GM23248 (cell line): Measurements from ENCODE around the gene ITGAV. TPM values are rescaled to one million over a fixed set of nuclear protein-coding genes. Genes with fewer than 3 reads are reported as not detected.

Experiments used
- DNase-seq: peaks from one replicate; pipeline ENCODE4 v3.0.0-alpha.2; 2015
- H2AFZ ChIP-seq: fragments of 200-600 bp; sonication (generic); 2 replicates; pipeline ENCODE4 v1.6.1; 2016; ENCODE audit warnings: antibody characterized with exemption
- H3F3A ChIP-seq: fragments of 200-600 bp; sonication (generic); 2 replicates; pipeline ENCODE4 v1.6.1; 2016; ENCODE audit warnings: mild to moderate bottlenecking, antibody characterized with exemption, mixed run types; ENCODE audit not compliant: insufficient read depth
- H3K27ac ChIP-seq: fragments of 200-600 bp; sonication (generic); 2 replicates; pipeline ENCODE4 v1.5.1; 2016; ENCODE audit warnings: mild to moderate bottlenecking
- H3K27me3 ChIP-seq: fragments of 200-600 bp; sonication (generic); replicated peaks from 2 replicates; pipeline ENCODE4 v1.6.1; 2016; ENCODE audit warnings: mild to moderate bottlenecking; ENCODE audit not compliant: insufficient read depth
- H3K36me3 ChIP-seq: fragments of 200-600 bp; sonication (generic); 2 replicates; pipeline ENCODE4 v1.6.1; 2016; ENCODE audit warnings: low read depth, mild to moderate bottlenecking
- H3K4me1 ChIP-seq: fragments of 200-600 bp; sonication (generic); 2 replicates; pipeline ENCODE4 v1.6.1; 2016; ENCODE audit warnings: mild to moderate bottlenecking; ENCODE audit not compliant: insufficient read depth
- H3K4me2 ChIP-seq: fragments of 200-600 bp; sonication (generic); one replicate; pipeline ENCODE4 v1.6.1; 2016; ENCODE audit warnings: mild to moderate bottlenecking; ENCODE audit not compliant: unreplicated experiment
- H3K4me3 ChIP-seq: fragments of 200-600 bp; sonication (generic); 2 replicates; pipeline ENCODE4 v1.5.1; 2016; ENCODE audit warnings: mild to moderate bottlenecking
- H3K79me2 ChIP-seq: fragments of 200-600 bp; sonication (generic); 2 replicates; pipeline ENCODE4 v1.6.1; 2016; ENCODE audit warnings: mild to moderate bottlenecking; ENCODE audit not compliant: insufficient read depth
- H3K9ac ChIP-seq: fragments of 200-600 bp; sonication (generic); 2 replicates; pipeline ENCODE4 v1.6.1; 2016; ENCODE audit warnings: mild to moderate bottlenecking
- H3K9me2 ChIP-seq: fragments of 200-600 bp; sonication (generic); 2 replicates; pipeline ENCODE4 v1.6.1; 2016; ENCODE audit warnings: mixed run types, mild to moderate bottlenecking, moderate library complexity; ENCODE audit not compliant: insufficient read depth
- H3K9me3 ChIP-seq: fragments of 200-600 bp; sonication (generic); one replicate; pipeline ENCODE4 v1.6.1; 2017; ENCODE audit warnings: low read depth
- H4K20me1 ChIP-seq: fragments of 200-600 bp; sonication (generic); 2 replicates; pipeline ENCODE4 v1.6.0; 2016; ENCODE audit not compliant: insufficient read depth
- EZH2 ChIP-seq: fragments of 200-600 bp; sonication (generic); IDR thresholded peaks from 2 replicates; pipeline ENCODE4 v1.6.1; 2018; ENCODE audit warnings: antibody characterized with exemption, mild to moderate bottlenecking; ENCODE audit not compliant: insufficient read depth, poor library complexity, severe bottlenecking
- EZH2phosphoT487 ChIP-seq: fragments of 200-600 bp; sonication (generic); IDR thresholded peaks from 2 replicates; pipeline ENCODE4 v1.6.1; 2018; ENCODE audit warnings: antibody characterized with exemption, moderate library complexity, mild to moderate bottlenecking, low read depth; ENCODE audit not compliant: insufficient read depth
- WGBS, 2 experiments: methylation state at CpG; one replicate each; pipeline ENCODE4 v1.1.6; 2015 to 2017; ENCODE audit warnings: low lambda C conversion rate in 2 of 2, low coverage in 1 of 2; ENCODE audit errors: missing lambda C conversion rate in 2 of 2; 5-methylcytosine and 5-hydroxymethylcytosine counted together
- in situ Hi-C: fragments of 300-500 bp; cut with MboI; formaldehyde crosslinking; loops from 2 replicates; pipeline ENCODE4 v1.15.0; 2020
- polyA plus RNA-seq: library from polyadenylated mRNA; unstranded; fragments of >200 nt; fragmentation: Nextera tagmentation; extraction: Ambion mirVana; gene quantifications from 2 replicates; pipeline ENCODE4 v1.2.1, GENCODE V29; 2016
- total RNA-seq: library from RNA; depleted of rRNA; stranded (reverse); fragments of >200 nt; shearing (Covaris generic); gene quantifications from 2 replicates; pipeline ENCODE4 v1.2.3, GENCODE V29; 2014

The ITGAV gene
- total and polyA plus RNA-seq, 2 experiments from 2014 or later, result 61.9 to 250 TPM

GRCh38 chr2:186610785-186611184 lies 20.9 kb downstream of the ITGAV start:
- Histone ChIP-seq H3K4me2 (no peak overlapping the region), H3K9me3 (no peaks in the 10 kb centered on the region), H3K36me3 (0 out of 2 replicates have a peak, but pooled peaks cover 3% of the 10 kb centered on the region), H4K20me1 (no peaks in the 10 kb centered on the region), H3K27ac (no peak overlapping the region), H3F3A (no peaks in the 10 kb centered on the region), H3K27me3 (no peaks in the 10 kb centered on the region), H3K79me2 (peaks cover 94% of the 10 kb centered on the region), H3K4me3 (no peak overlapping the region), H2AFZ (no peak overlapping the region), H3K4me1 (no peaks in the 10 kb centered on the region), H3K9me2 (no peaks in the 10 kb centered on the region), H3K9ac (no peak overlapping the region)
- in situ Hi-C loops, result no loop called here
- WGBS, 2 experiments, result 96 to 98% methylated on average over 7 of the region's 7 CpGs
- no peak for DNase-seq
- TF ChIP-seq EZH2, result no peak

- no peak for TF ChIP-seq EZH2
- TF ChIP-seq EZH2phosphoT487, result no peak
- Histone ChIP-seq H3K9me3 (no peaks in the 10 kb centered on the region), H3F3A (no peaks in the 10 kb centered on the region), H3K9me2 (no peaks in the 10 kb centered on the region), H2AFZ (no peak overlapping the region), H3K27ac (no peak overlapping the region), H3K9ac (no peak overlapping the region), H3K36me3 (0 out of 2 replicates have a peak, but pooled peaks cover 3% of the 10 kb centered on the region), H3K79me2 (peaks cover 89% of the 10 kb centered on the region), H3K4me3 (no peak overlapping the region), H3K4me2 (no peak overlapping the region), H3K27me3 (no peaks in the 10 kb centered on the region), H4K20me1 (no peaks in the 10 kb centered on the region), H3K4me1 (no peaks in the 10 kb centered on the region)
- WGBS, 2 experiments, result 96 to 98% methylated on average over 2 of the region's 2 CpGs
- DNase-seq, result no peak
- in situ Hi-C loops, result no loop called here
Observed at GRCh38 chr2:186611526-186611925, 21.7 kb downstream of the ITGAV start.

DNA sequence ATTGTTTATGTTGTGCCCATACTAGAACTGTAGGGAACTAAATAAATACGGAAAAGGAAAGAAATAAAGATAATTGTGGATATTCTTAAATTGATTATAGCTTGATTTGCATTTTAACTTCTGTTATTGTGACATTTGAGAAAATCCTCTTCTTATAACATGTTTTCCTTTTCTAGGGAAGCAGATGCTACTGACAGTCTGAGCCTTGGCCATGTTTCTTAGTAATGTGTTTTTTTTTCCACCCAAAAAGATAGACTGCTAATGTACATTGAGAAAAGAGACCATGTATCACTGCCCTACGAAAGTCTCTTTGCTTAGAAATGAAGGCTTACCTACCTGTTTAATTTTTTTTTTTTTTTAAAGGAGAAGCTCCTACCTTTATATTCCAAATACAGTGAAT lies 22.2 kb downstream of the ITGAV start:
- Histone ChIP-seq H3K79me2 (peaks cover 88% of the 10 kb centered on the region), H3K36me3 (0 out of 2 replicates have a peak, but pooled peaks cover 3% of the 10 kb centered on the region), H3K4me1 (0 out of 2 replicates have a peak, but pooled peaks cover 3% of the 10 kb centered on the region), H3F3A (no peaks in the 10 kb centered on the region), H3K27ac (no peak overlapping the region), H3K9me2 (no peaks in the 10 kb centered on the region), H2AFZ (no peak overlapping the region), H3K4me3 (no peak overlapping the region), H3K4me2 (no peak overlapping the region), H3K9me3 (no peaks in the 10 kb centered on the region), H3K27me3 (no peaks in the 10 kb centered on the region), H4K20me1 (no peaks in the 10 kb centered on the region), H3K9ac (no peak overlapping the region)
- in situ Hi-C loops, result no loop called here
- TF ChIP-seq EZH2phosphoT487, result no peak
- no peak for TF ChIP-seq EZH2
- whole genome bisulfite sequencing, 2 experiments, result 72 to 82% methylated on average over 2 of the region's 2 CpGs
- DNase-seq, result no peak

- Histone ChIP-seq H3K4me1 (0 out of 2 replicates have a peak, but pooled peaks cover 3% of the 10 kb centered on the region), H2AFZ (no peak overlapping the region), H4K20me1 (no peaks in the 10 kb centered on the region), H3K27ac (no peak overlapping the region), H3K79me2 (peaks cover 88% of the 10 kb centered on the region), H3K4me3 (no peak overlapping the region), H3K27me3 (no peaks in the 10 kb centered on the region), H3K4me2 (no peak overlapping the region), H3K9me3 (no peaks in the 10 kb centered on the region), H3K9me2 (no peaks in the 10 kb centered on the region), H3F3A (no peaks in the 10 kb centered on the region), H3K36me3 (0 out of 2 replicates have a peak, but pooled peaks cover 3% of the 10 kb centered on the region), H3K9ac (no peak overlapping the region)
- WGBS, 2 experiments, result 51 to 64% methylated on average over 2 of the region's 2 CpGs
- TF ChIP-seq EZH2phosphoT487 (no peak), EZH2 (no peak)
- in situ Hi-C loops, result no loop called here
- no peak for DNase-seq
Observed at GRCh38 chr2:186612555-186613440, 22.9 kb downstream of the ITGAV start.
